ENCODE measurements around the gene HNRNPA3.
"Not testable (repeated sequence)": the region's sequence is repeated elsewhere in the genome, so short reads cannot be mapped to it uniquely, and the experiment has no call there.

Gene HNRNPA3

DNA sequence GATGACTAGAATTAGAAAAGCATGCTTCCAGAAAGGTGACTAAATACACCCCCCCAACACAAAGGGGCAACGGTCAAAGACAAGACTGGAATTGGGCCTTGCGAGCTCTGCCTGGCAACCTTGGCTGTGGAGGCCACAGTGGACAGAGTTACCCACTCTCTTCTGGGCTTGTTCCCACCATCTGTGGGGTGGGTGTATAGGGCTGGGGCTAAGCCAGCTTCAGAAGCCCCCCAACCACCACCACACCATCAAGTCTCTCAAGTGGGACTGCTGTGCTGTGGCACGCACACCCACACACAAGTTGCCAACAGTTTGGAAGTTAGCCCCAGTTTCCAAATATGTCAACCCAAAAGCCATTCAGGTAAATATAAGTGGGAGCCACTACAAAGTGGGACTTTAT lies 44.1 kb downstream of the HNRNPA3 start:
- DNase-seq, result no peak

DNA sequence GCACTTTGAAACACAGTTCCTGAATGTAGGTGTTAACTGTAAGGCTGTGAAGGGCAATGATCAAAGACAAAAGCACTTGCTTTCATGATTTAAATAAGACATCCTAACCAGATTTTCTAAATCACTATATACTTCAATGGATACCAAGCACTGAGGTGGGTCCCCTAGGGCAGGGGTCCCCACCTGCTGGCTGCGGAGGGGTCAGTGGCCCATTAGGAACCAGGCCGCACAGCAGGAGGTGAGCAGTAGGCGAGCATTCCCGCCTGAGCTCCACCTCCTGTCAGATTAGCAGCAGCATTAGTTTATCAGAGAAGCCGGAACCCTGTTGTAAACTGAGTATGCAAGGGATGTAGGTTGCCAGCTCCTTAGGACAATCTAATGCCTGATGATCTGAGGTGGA lies 44.9 kb downstream of the HNRNPA3 start:
- DNase-seq, result no peak

GRCh38 chr2:177258059-177258458 lies 45.5 kb downstream of the HNRNPA3 start:
- no peak for DNase-seq

DNA sequence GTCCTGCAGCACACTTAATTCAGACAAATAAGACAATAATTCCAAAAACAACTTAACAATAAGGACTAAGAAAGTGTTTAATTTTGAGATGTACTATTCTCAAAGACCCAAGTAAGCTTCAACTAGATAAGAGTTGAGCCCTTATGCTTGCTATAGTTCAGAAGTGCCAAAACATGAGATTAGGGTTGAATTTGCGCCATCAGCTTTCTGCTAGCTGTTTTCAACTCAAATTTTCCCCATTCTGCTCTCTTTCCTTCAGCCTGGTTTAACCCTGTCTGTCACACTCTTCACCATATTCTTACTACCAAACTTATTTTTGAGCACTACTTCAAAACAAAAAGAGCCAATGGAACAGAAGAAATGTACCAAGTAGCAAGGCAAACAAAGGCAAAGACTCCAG lies 47.8 kb downstream of the HNRNPA3 start:
- DNase-seq, result no peak

- DNase-seq, result no peak
Measured at GRCh38 chr2:177261116-177262060, 48.8 kb downstream of the HNRNPA3 start.

DNA sequence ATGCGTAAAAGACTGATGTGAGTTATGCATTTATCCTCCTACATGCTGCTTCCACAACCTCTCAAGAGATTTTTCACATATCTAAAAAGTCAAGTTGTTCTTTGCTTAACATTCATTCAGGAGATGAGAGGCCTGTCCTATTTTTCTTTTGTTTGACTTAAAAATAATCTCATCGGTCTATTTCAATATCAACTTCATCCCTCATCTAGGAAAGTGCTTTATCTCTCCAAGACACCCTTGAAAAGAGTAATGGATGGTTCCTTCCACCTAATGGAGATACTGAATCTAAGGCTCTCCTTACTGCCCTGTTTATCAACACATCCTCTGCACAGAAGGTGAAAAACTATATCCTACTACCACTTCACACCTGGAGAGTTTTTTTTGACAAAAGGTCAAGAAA lies 49.5 kb downstream of the HNRNPA3 start:
- no peak for DNase-seq

- no peak for DNase-seq
Measured at GRCh38 chr2:177262958-177263450, 50.4 kb downstream of the HNRNPA3 start.

- peak; percentile 57 for DNase-seq
Measured at GRCh38 chr2:177263451-177264208, 51.0 kb downstream of the HNRNPA3 start.

DNA sequence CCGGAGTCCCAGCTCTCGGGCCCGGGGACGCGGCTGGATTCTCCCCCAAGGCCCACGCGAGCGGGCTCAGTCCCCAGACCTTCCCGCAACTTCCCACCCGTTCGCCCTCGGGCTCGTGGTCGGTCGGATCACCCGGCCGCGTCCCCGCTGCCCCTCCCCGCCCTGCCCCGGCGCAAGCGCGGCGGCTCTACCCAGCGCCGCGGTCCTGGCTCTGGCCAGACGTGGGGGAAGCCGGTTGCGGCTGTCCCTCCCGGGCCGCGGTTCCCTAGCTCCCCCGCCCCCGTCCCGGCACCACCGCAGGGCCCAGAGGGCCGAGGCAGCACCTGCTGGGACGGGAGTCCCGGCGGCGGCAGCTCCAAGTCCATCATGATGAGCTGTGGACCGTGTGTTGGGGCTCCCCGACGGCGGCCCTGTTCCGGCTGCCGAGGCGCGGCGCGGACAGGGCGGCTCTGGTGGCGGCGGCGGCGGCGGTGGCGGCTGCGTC lies 51.7 kb downstream of the HNRNPA3 start:
- DNase-seq, result no peak

- peak; percentile 41 for DNase-seq
Measured at GRCh38 chr2:177264693-177265587, 52.3 kb downstream of the HNRNPA3 start, which contains the start of gene NFE2L2. NFE2L2 (minus strand) TSS chr2:177264727; CDS start chr2:177264576, 151 bp downstream.

GRCh38 chr2:177265824-177266817 lies 53.5 kb downstream of the HNRNPA3 start:
- DNase-seq, result no peak

DNA sequence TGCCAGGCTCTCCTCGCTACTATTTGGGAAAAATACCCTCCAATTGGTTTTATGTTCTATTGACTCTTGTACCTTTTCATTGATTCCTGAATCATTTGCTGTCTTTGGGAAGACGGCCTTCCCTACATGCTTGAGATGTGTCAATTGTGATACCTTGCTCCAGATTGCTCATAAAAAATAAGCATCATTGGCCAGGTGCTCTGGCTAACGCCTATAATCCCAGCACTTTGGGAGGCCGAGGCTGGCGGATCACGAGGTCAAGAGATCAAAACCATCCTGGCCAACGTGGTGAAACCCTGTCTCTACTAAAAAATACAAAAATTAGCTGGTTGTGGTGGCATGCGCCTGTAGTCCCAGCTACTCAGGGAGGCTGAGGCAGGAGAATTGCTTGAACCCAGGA lies 54.4 kb downstream of the HNRNPA3 start:
- DNase-seq, result not testable (repeated sequence)

GRCh38 chr2:177268187-177268871 lies 55.7 kb downstream of the HNRNPA3 start:
- no peak for DNase-seq

DNA sequence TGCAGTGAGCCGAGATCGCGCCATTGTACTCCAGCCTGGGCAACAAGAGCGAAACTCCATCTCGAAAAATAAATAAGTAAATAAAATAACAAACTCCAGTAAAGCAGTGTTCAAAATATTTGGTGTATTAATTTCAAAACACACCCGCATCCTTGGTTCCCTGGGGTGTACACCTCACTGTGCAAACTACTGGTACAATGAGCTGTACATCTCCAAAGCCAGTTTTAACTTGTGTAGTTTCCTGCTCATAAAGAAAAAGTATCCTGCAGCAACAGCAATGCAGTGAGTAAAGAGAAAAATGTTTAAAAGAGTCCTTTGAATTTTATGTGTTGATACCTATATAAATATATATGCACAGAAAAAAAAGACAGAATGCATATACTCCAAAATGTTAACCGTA lies 56.3 kb downstream of the HNRNPA3 start:
- DNase-seq, result no peak

DNA sequence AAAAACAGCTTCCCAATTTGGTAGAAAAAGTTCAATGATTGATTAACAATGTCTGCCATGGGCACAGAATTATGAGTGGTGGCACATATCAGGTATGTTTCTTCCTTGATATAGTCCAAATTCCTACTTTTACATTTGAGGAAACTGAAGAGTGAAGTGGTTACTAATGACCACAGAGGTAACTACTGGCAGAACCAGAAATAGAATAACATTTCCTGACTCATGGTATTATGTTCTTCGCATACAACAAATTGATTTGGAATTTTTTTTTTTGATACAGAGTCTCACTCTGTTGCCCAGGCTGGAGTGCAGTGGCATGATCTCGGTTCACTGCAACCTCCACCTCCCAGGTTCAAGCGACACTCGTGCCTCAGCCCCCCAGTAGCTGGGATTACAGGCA lies 57.9 kb downstream of the HNRNPA3 start:
- no peak for DNase-seq

DNA sequence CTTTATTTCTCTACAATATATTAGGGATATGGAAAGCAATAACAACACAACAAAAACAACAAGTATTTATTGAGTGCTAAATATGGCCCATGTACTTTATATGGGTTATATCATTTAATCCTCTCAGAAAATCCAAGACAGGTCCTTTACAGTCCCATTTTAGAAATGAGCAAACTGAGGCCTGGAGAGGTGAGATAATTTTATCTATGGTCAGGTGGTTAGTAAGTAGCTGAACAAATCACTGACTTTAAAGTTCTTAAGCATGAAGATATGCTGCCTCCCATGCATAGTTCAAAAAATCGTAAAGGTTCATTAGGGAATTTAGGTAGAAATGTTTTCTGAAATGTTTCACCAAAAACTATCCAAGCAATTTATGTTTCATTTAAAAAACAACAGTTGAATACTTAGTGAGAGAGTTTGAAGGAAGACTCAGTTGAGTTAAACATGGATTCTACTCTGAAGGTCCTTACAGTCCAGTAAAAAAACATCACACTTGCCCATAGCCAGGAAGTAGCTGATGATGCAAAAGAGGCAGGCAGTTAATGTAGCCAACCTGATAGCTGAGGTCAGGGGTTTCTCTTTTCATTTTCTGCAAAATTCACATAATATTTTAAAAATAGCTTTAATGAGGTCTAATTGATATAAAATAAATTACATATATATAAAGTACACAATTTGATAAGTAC lies 59.5 kb downstream of the HNRNPA3 start:
- no peak for DNase-seq

DNA sequence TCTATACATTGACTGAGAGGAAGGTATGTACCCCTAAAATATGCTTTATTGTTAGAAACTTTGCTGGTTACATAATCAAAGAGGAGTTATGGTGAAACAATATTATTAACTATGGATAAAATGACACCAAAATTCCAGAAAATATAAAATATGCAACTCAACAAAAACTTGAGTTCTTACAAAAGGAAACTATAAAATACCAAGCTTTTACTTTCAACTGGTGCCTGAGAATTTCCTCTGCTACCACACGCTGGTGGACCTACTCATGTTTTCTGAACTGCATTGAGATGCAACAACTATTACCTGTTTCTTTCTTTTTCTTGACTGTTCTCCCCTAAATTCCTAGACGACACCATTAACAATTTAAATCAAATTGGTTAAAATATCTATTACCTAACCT lies 60.2 kb downstream of the HNRNPA3 start:
- DNase-seq, result no peak

DNA sequence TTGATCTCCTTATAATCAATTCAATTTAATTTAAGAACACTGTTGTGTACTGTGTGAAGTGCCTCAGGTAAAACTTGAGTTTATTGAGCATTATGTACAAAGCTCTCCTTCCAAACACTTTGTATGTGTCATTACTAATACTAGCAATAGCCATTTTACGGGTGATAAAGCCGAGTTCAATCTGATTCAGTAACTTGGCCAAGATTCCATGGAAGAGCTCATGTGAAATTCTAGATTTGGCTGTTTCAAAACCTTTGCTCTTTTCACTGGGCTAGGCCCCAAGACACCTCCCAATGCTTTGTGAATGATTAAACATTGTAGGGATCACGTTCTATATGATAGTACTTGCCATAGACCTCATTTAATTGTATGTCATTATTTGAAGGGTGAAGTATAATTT lies 60.8 kb downstream of the HNRNPA3 start:
- no peak for DNase-seq

All from cortex of kidney (tissue), 1 donor.